Stimulated activated CD4-positive, alpha-beta T cell treated with anti-CD3 and anti-CD28 coated beads, Interleukin-4, amount 100 ng/mL, for 48 hours (primary cell): ENCODE data around the gene KRT2.

Source experiments
- DNase-seq, 2 donors: peaks; one replicate each; pipeline ENCODE4 v3.0.0-alpha.2; 2020; ENCODE audit warnings: low read depth in 2 of 2

KRT2 gene

GRCh38 chr12:52651726-52652261 is at the start of gene KRT2:
Gene KRT2 (minus strand): TSS chr12:52652211. CDS start chr12:52652142, 69 bp downstream.
- DNase-seq: no peak

- DNase-seq: no peak
These were observed 49.3 kb upstream of the KRT2 start for GRCh38 chr12:52701281-52701680.

- no peak for DNase-seq
These were observed 47.9 kb upstream of the KRT2 start for GRCh38 chr12:52699960-52700359.

- no peak for DNase-seq
These were observed 47.4 kb upstream of the KRT2 start for GRCh38 chr12:52699373-52699772.

- no peak for DNase-seq
These were observed 46.8 kb upstream of the KRT2 start for GRCh38 chr12:52698651-52699340.

GRCh38 chr12:52697058-52697582 is 45.1 kb upstream of the KRT2 start:
- DNase-seq: no peak

- DNase-seq: no peak
These were observed 44.6 kb upstream of the KRT2 start for GRCh38 chr12:52696588-52696987.

- no peak for DNase-seq
These were observed 43.0 kb upstream of the KRT2 start for GRCh38 chr12:52695039-52695438.

GRCh38 chr12:52694151-52694550 is 42.1 kb upstream of the KRT2 start:
- DNase-seq: no peak

GRCh38 chr12:52693261-52693660 is 41.2 kb upstream of the KRT2 start:
- no peak for DNase-seq

GRCh38 chr12:52692254-52692653 is 40.2 kb upstream of the KRT2 start:
- DNase-seq: no peak

GRCh38 chr12:52691841-52692150 is 39.8 kb upstream of the KRT2 start:
- no peak for DNase-seq

GRCh38 chr12:52691076-52691840 is 39.2 kb upstream of the KRT2 start:
- peak; percentile 34 to 40 for DNase-seq

- no peak for DNase-seq
These were observed 38.5 kb upstream of the KRT2 start for GRCh38 chr12:52690351-52691075.

- DNase-seq: no peak
These were observed 37.9 kb upstream of the KRT2 start for GRCh38 chr12:52689936-52690335.

- DNase-seq: no peak
These were observed 37.2 kb upstream of the KRT2 start for GRCh38 chr12:52689239-52689638.

GRCh38 chr12:52688481-52688880 is 36.5 kb upstream of the KRT2 start:
- DNase-seq: no peak

GRCh38 chr12:52687497-52688385 is 35.7 kb upstream of the KRT2 start:
- DNase-seq: no peak

- DNase-seq: no peak
These were observed 34.9 kb upstream of the KRT2 start for GRCh38 chr12:52686756-52687487.

- no peak for DNase-seq
These were observed 34.1 kb upstream of the KRT2 start for GRCh38 chr12:52686063-52686462.
